PFSK-1 (cell line): Measurements from ENCODE around the gene NIT2.

Experiments
- FOXP2 ChIP-seq: optimal IDR thresholded peaks from 2 replicates; pipeline ENCODE3; 2011; ENCODE audit warnings: borderline replicate concordance, control low read depth, inconsistent platforms; ENCODE audit not compliant: insufficient read depth; ENCODE audit errors: extremely low read length, extremely low read depth
- POLR2AphosphoS5 ChIP-seq: IDR thresholded peaks from 2 replicates; pipeline ENCODE4 v1.6.1; 2012; ENCODE audit warnings: low read depth, mild to moderate bottlenecking, control low read depth, low read length, moderate library complexity
- TAF1 ChIP-seq: IDR thresholded peaks from 2 replicates; pipeline ENCODE4 v1.6.1; 2012; ENCODE audit warnings: low read length, control low read depth, borderline replicate concordance; ENCODE audit not compliant: insufficient read depth

DNA sequence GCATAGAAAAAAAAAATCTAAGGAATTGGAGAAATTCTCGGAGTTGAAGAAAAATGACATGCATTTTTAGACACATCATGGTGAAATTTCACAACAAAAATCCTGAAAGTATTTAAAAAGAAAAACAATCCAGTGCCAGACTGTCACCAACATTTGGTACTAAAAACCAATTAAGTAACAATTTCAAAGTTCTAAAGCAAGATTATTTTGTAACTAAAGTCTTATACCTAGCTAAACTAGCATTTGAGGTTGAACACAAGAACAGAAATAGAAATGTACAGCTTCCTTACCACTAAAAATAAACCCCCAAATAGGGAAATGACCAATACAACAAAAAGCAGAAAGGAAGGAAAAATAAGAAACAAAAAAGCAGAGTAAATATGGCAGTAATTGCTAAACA lies 54.5 kb downstream of the NIT2 start:
- TF ChIP-seq POLR2AphosphoS5 (no peak), FOXP2 (no peak), TAF1 (no peak)
